Stimulated activated CD4-positive, alpha-beta T cell treated with anti-CD3 and anti-CD28 coated beads, Interleukin-12 subunit alpha, Interleukin-12 subunit beta, amount 100 ng/mL, for 24 hours (primary cell): ENCODE data around the gene CCNF.
"Not testable (repeated sequence)": the region's sequence is repeated elsewhere in the genome, so short reads cannot be mapped to it uniquely, and the experiment has no call there.

Source experiments
- DNase-seq, 2 experiments: peaks; one replicate each; pipeline ENCODE4 v3.0.0-alpha.2; 2020; ENCODE audit warnings: low read depth in 2 of 2

Gene CCNF

GRCh38 chr16:2428051-2428783 lies 1.0 kb upstream of the CCNF start:
- DNase-seq = no peak

- no peak for DNase-seq
Measured at GRCh38 chr16:2428784-2429033, 538 bp upstream of the CCNF start.

GRCh38 chr16:2429771-2430663 lies 770 bp downstream of the CCNF start:
- DNase-seq = no peak

GRCh38 chr16:2432286-2432685 lies 3.0 kb downstream of the CCNF start:
- no peak for DNase-seq

- no peak for DNase-seq
Measured at GRCh38 chr16:2432801-2433505, 3.7 kb downstream of the CCNF start.

- not testable (repeated sequence) for DNase-seq
Measured at GRCh38 chr16:2435236-2435635, 6.0 kb downstream of the CCNF start.

- no peak for DNase-seq
Measured at GRCh38 chr16:2436110-2436509, 6.9 kb downstream of the CCNF start.

GRCh38 chr16:2437032-2437790 lies 8.0 kb downstream of the CCNF start:
- DNase-seq = no peak

GRCh38 chr16:2438121-2438520 lies 8.9 kb downstream of the CCNF start:
- no peak for DNase-seq

GRCh38 chr16:2439598-2439997 lies 10.4 kb downstream of the CCNF start:
- no peak for DNase-seq

- not testable (repeated sequence) for DNase-seq
Measured at GRCh38 chr16:2441143-2441804, 12.0 kb downstream of the CCNF start.

- no peak for DNase-seq
Measured at GRCh38 chr16:2443555-2443954, 14.3 kb downstream of the CCNF start.

- DNase-seq = no peak
Measured at GRCh38 chr16:2447920-2448583, 18.8 kb downstream of the CCNF start.

- DNase-seq = no peak
Measured at GRCh38 chr16:2449118-2449517, 19.9 kb downstream of the CCNF start.

- DNase-seq = no peak
Measured at GRCh38 chr16:2450535-2450934, 21.3 kb downstream of the CCNF start.

- no peak for DNase-seq
Measured at GRCh38 chr16:2450975-2451381, 21.7 kb downstream of the CCNF start.

- DNase-seq = no peak
Measured at GRCh38 chr16:2451851-2452320, 22.6 kb downstream of the CCNF start.

GRCh38 chr16:2452650-2453049 lies 23.4 kb downstream of the CCNF start:
- no peak for DNase-seq

- DNase-seq = no peak
Measured at GRCh38 chr16:2455081-2455845, 26.0 kb downstream of the CCNF start.
